ENCODE measurements around the gene EFNB1.

GRCh38 chrX:68820476-68821110, 8.2 kb upstream of the EFNB1 start:
- TF ChIP-seq, protein P1, sequence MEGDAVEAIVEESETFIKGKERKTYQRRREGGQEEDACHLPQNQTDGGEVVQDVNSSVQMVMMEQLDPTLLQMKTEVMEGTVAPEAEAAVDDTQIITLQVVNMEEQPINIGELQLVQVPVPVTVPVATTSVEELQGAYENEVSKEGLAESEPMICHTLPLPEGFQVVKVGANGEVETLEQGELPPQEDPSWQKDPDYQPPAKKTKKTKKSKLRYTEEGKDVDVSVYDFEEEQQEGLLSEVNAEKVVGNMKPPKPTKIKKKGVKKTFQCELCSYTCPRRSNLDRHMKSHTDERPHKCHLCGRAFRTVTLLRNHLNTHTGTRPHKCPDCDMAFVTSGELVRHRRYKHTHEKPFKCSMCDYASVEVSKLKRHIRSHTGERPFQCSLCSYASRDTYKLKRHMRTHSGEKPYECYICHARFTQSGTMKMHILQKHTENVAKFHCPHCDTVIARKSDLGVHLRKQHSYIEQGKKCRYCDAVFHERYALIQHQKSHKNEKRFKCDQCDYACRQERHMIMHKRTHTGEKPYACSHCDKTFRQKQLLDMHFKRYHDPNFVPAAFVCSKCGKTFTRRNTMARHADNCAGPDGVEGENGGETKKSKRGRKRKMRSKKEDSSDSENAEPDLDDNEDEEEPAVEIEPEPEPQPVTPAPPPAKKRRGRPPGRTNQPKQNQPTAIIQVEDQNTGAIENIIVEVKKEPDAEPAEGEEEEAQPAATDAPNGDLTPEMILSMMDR (IDR thresholded peaks at IDR 0.05 in 4 of 5, conservative IDR thresholded peaks at IDR 0.05 in 1 of 5), result no peak
- no peak for TF ChIP-seq POLR2A (IDR thresholded peaks at IDR 0.05)

Measured in gastrocnemius medialis (tissue), 4 donors.